ENCODE measurements around the gene LSR.

The LSR gene

DNA sequence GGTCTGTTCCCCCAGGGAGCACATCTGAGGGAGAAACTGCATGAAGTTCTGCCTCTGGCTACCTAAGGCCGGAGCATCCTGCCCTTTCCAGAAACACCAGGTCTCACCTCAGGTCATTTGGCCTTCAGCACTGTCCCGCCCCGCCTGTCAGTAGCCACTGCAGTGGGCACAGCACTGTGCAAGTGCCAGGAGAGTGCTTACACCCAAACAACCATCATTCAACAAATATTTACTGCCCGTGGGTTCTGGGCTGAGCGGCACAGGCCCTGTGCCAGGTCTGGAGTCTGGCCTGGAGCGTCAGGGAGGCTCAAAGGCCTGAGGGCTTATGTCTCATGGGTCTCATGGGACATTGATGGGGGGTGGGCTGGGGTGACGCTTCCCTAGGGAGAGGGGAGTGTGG, 22.7 kb downstream of the LSR start:
- H3K27ac ChIP-seq: no peak overlapping the region
- TF ChIP-seq CTCF (IDR thresholded peaks at IDR 0.05) (no peak), ZFX (IDR thresholded peaks at IDR 0.05; ENCODE audit: borderline replicate concordance) (no peak)

DNA sequence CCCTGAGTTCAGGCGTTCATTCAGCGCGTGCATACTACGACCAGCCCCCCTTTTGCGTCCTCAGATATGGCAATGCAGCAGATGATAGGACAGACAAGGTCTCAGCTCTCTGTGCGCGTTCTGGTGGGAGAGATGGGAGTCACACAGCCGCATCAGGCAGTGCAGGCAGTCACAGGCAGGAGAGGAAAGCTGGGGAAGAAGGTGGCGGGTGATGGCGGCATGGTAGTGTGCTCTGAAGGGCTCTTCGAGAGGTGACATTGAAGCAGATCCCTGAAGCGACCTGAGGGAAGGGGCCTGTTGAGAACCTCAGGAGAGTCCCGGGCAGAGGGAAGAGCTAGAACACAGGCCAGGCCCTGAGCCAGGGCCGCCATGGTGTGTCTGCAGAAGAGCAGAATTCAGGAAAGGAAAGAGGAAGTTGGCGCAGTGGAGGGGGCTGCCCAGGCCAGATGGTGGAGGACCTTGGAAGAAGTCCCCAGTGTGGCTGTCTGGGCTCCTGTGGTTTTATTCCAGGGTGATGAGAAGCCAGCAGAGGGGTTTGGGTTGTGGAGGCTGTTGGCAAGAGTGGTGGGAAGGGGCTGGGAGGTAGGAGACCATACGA, 23.4 kb downstream of the LSR start:
- H3K27ac ChIP-seq: no peak overlapping the region

DNA sequence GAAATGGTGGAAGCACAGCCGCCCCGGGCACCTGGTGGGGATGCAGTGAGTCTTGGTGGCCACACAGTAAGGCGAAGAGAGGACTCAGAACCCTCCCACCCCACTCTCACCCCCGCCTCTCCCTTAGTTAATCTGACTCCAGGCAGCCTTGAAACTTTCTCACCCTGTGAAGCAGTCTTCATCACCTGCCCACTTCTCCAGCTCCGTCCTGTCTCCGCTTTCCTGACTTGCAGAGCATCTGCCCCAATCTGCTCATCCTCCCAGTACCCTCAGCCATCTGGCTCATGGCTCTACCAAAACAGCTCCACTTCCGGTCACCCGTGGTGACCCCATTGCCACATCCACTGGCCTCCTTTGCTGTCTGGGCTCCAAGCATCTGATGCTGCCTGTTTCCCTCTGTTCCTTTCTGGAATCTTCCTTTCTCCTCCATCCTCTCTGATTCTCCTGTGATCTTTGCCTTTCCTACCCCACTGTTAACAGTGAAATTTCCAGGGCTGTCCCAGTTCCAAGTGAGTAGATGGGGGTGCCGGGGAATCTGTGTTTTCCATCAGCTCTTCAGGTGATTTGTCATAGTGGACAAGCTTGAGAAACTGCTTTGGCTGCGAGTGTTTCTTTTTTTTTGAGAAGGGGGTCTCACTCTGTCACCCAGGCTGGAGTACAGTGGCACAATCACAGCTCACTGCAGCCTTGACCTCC, 24.3 kb downstream of the LSR start:
- TF ChIP-seq CTCF (IDR thresholded peaks at IDR 0.05) (no peak), ZFX (IDR thresholded peaks at IDR 0.05; ENCODE audit: borderline replicate concordance) (no peak)
- no peak overlapping the region for H3K27ac ChIP-seq

More for the DNA sequence above, 23.4 kb downstream of the LSR start:
- no peak for TF ChIP-seq CTCF (IDR thresholded peaks at IDR 0.05)
- no peak for TF ChIP-seq ZFX (IDR thresholded peaks at IDR 0.05; ENCODE audit: borderline replicate concordance)

- TF ChIP-seq CTCF (IDR thresholded peaks at IDR 0.05) (no peak), ZFX (IDR thresholded peaks at IDR 0.05; ENCODE audit: borderline replicate concordance) (no peak)
- no peak overlapping the region for H3K27ac ChIP-seq
Measured at GRCh38 chr19:35273686-35274259, 25.0 kb downstream of the LSR start.

DNA sequence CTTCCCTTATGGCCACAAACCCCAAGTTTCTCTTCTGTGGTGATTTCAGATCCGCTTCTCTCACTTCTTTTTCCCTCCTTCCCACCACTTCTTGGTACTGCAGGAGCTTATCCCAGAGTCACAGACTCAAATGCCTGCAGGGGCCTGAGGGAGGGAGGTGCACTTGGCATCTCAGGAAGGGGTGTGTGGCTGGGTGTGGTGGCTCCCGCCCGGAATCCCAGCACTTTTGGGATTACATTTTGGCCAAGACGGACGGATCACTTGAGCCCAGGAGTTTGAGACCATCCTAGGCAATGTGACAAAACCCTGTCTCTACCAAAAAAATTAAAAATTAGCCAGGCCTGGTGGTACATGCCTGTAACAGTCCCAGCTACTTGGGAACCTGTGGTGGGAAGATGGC, 25.5 kb downstream of the LSR start:
- TF ChIP-seq ZFX (IDR thresholded peaks at IDR 0.05; ENCODE audit: borderline replicate concordance) (no peak), CTCF (IDR thresholded peaks at IDR 0.05) (no peak)
- H3K27ac ChIP-seq: no peak overlapping the region

DNA sequence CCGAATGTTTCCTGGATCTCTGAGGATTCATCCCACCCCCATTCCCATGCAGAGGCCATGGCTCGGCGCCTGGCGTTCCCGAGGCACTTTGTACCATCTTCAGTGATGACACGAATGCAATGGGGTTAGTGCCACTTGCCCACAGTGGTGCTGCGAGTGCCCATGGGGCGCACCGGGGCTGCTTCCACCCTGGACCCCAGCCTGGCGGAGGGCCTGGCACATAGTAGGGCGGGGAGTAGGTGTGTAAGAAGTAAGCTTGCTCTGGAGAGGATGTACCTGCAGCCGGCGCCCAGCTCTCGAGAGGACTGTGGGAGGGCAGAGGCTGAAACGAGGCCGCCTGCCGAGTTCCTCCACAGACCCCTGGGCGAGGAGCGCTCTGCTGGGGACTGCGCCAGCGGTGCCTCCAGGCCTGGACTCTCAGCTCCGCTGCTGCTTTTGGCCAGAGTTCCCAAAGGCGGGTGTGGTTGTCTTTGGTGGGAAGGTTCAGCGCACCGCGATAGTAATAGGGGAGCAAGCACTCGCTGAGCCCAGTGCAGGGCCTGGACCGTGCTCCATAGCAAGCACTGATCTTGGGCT, 28.0 kb downstream of the LSR start:
- TF ChIP-seq CTCF (IDR thresholded peaks at IDR 0.05) (no peak), ZFX (IDR thresholded peaks at IDR 0.05; ENCODE audit: borderline replicate concordance) (no peak)

More for the DNA sequence above, 28.0 kb downstream of the LSR start:
- no peak overlapping the region for H3K27ac ChIP-seq

Measured in 22Rv1 (cell line).